ENCODE data around the gene PCSK6.

PCSK6 gene

DNA sequence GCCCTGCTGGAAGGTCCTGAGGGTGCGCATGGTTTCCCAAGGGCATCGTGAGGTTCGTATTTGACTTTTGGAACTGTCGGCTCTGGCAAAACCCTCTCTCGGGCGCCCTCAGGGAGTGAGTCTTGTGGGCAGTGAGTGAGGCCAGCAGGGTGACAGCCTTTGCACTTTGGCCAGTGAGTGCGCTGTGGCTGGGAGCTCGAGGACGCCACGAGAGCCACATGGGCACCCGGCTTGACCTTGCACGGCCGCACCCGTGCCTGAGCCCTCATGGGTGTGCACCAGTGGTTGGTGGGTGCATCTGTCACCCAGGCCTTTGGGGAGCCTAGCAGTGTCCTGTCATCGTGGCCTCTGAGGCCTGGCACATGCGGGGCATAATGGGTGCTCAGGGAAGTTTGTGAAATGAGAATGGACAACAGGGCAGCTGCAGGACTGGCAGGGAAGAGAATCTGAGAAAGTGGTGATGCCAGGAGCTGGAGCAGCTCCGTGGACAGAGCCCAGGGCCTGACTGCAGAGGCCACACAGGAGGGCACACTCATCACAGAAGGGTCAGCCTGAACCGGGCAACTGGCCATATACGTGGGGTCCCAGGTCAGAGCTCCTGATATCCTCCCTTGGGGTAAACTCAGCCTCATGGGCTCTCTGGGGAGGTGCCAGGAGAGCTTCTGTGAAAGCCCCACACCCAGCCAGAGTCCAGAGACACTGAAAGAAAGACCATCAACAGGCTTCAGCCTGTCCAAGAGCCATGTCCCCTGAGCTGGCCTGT, 164.1 kb downstream of the PCSK6 start:
- no peak for DNase-seq (ENCODE audit: low spot score)
- in situ Hi-C loops (cut with MboI; ENCODE audit: low pct_unique_long_range_greater_than_20kb, low sequenced_read_pairs, unreplicated experiment) = no loop called here
- TF ChIP-seq, protein P1, sequence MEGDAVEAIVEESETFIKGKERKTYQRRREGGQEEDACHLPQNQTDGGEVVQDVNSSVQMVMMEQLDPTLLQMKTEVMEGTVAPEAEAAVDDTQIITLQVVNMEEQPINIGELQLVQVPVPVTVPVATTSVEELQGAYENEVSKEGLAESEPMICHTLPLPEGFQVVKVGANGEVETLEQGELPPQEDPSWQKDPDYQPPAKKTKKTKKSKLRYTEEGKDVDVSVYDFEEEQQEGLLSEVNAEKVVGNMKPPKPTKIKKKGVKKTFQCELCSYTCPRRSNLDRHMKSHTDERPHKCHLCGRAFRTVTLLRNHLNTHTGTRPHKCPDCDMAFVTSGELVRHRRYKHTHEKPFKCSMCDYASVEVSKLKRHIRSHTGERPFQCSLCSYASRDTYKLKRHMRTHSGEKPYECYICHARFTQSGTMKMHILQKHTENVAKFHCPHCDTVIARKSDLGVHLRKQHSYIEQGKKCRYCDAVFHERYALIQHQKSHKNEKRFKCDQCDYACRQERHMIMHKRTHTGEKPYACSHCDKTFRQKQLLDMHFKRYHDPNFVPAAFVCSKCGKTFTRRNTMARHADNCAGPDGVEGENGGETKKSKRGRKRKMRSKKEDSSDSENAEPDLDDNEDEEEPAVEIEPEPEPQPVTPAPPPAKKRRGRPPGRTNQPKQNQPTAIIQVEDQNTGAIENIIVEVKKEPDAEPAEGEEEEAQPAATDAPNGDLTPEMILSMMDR (IDR thresholded peaks at IDR 0.05; ENCODE audit: extremely low read depth, insufficient read depth, missing control alignments) = no peak

DNA sequence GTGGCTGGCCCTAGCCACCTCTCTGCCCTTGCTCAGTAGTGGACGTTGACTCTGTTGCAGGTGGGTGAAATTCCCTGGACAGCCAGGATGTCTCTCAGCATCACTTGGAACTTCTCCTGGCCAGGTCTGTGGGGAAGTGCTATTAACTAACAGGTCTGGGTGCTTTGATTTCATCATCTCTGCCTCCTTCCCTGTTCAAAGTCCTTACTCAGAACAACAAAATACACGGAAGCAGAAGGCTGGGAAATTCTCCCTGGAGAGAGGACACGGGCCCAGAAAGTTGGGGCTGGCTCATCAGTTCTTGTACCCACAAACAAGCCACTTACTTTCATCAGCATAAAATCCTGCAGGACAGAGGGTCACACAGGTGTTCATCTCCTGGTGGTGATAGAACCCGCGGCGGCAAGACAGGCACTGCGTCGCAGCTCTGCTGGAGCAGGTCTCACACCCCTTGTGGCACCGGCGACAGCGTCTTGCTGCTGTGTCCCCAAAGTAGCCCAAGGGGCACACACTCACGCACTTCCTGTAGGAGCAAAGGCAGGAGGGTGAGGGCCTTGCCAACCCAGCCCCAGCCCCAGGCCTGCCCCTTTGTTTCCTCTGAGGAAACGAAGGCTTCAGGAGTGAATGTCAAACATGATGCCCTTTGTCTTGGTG, 164.9 kb downstream of the PCSK6 start:
- TF ChIP-seq, protein P1 (IDR thresholded peaks at IDR 0.05; ENCODE audit: extremely low read depth, insufficient read depth, missing control alignments) = no peak
- in situ Hi-C loops (cut with MboI; ENCODE audit: low pct_unique_long_range_greater_than_20kb, low sequenced_read_pairs, unreplicated experiment) = no loop called here
- DNase-seq (ENCODE audit: low spot score) = no peak

- in situ Hi-C loops (cut with MboI; ENCODE audit: low pct_unique_long_range_greater_than_20kb, low sequenced_read_pairs, unreplicated experiment) = no loop called here
- no peak for DNase-seq (ENCODE audit: low spot score)
- TF ChIP-seq, protein P1 (IDR thresholded peaks at IDR 0.05; ENCODE audit: extremely low read depth, insufficient read depth, missing control alignments) = no peak
Measured at GRCh38 chr15:101323793-101324523, 165.5 kb downstream of the PCSK6 start.

GRCh38 chr15:101322854-101323477, 166.5 kb downstream of the PCSK6 start:
- in situ Hi-C loops (cut with MboI; ENCODE audit: low pct_unique_long_range_greater_than_20kb, low sequenced_read_pairs, unreplicated experiment) = no loop called here
- TF ChIP-seq, protein P1 (IDR thresholded peaks at IDR 0.05; ENCODE audit: extremely low read depth, insufficient read depth, missing control alignments) = no peak

DNA sequence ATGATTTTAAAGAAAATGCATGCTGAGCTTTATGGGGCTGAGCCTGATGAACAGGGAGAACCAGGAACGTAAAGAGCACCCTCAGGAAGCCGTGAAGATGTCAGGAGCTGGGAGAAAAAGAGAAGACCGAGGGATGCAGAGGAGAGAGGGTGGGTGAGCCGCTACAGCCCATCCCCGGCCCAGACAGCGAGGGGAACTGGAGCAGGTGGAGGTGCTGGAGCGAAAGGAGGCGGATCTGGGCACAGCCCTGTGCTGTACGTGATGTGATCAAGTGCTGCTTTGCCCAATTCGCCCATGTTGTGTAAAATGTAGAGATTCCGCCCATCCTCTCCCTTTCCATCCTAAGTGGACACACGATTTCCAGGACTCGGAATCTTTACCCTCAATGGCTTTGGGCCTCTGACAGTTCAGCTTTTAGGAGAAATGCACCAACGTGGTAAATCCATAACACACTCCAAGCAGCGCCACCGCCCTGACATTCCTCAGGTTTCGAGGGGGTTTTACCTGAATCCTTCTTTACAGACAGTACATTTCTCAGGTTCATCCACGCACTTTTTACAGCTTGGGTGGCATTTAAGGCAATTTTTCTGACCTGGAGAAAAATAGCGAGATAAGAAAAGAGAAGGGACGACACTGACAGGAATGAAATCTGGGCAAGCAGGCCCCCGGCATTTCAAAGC, 167.4 kb downstream of the PCSK6 start:
- no peak for DNase-seq (ENCODE audit: low spot score)
- TF ChIP-seq, protein P1 (IDR thresholded peaks at IDR 0.05; ENCODE audit: extremely low read depth, insufficient read depth, missing control alignments) = no peak
- in situ Hi-C loops (cut with MboI; ENCODE audit: low pct_unique_long_range_greater_than_20kb, low sequenced_read_pairs, unreplicated experiment) = no loop called here

More at GRCh38 chr15:101322854-101323477, 166.5 kb downstream of the PCSK6 start:
- no peak for DNase-seq (ENCODE audit: low spot score)

Measured in GM13977 (cell line).